ENCODE results near the gene GJA8.
"Not testable (repeated sequence)": the region's sequence is repeated elsewhere in the genome, so short reads cannot be mapped to it uniquely, and the experiment has no call there.

The GJA8 gene

GRCh38 chr1:147927689-147928088, 25.1 kb downstream of the GJA8 start:
- DNase-seq (ENCODE audit: low read depth, low spot score), result not testable (repeated sequence)

- peak; percentile 91 for DNase-seq (ENCODE audit: low read depth, low spot score)
These were observed 25.9 kb downstream of the GJA8 start, which contains the start of gene GPR89B for GRCh38 chr1:147928236-147929132. Gene GPR89B (plus strand): TSS chr1:147928420. CDS start chr1:147928537, 117 bp downstream.

GRCh38 chr1:147931137-147931536, 28.5 kb downstream of the GJA8 start:
- not testable (repeated sequence) for DNase-seq (ENCODE audit: low read depth, low spot score)

GRCh38 chr1:147935296-147935695, 32.7 kb downstream of the GJA8 start:
- not testable (repeated sequence) for DNase-seq (ENCODE audit: low read depth, low spot score)

- DNase-seq (ENCODE audit: low read depth, low spot score), result not testable (repeated sequence)
These were observed 37.9 kb downstream of the GJA8 start for GRCh38 chr1:147940456-147940855.

- not testable (repeated sequence) for DNase-seq (ENCODE audit: low read depth, low spot score)
These were observed 40.0 kb downstream of the GJA8 start for GRCh38 chr1:147942563-147942962.

GRCh38 chr1:147949517-147949916, 46.9 kb downstream of the GJA8 start:
- DNase-seq (ENCODE audit: low read depth, low spot score), result not testable (repeated sequence)

All from ELF-1 (cell line).